ENCODE measurements around the gene ALDOC.

- no peak for TF ChIP-seq POLR2A (IDR thresholded peaks at IDR 0.05; ENCODE audit: low read length)
- no peak for TF ChIP-seq GATA1 (IDR thresholded peaks at IDR 0.05; ENCODE audit: low read depth, low read length)
Measured at GRCh38 chr17:28530926-28531325, 45.8 kb downstream of the ALDOC start.

All from erythroblast (primary cell).